Lung (tissue), 12 donors: ENCODE measurements around the gene THBD. TPM values are rescaled to one million over a fixed set of nuclear protein-coding genes. Genes with fewer than 3 reads are reported as not detected.

ENCODE experiments used
- ATAC-seq: fragments of 200-7000 bp; cut with Tn5 transposase; one replicate; pipeline ENCODE4 v1.9.1; 2020; ENCODE audit warnings: moderate number of reproducible peaks; ENCODE audit not compliant: insufficient read depth, low FRiP score
- DNase-seq, 3 donors: peaks; one replicate each; pipeline ENCODE4 v3.0.0-alpha.2; 2013 to 2017
- H3K27ac ChIP-seq, 2 donors: one replicate each; pipeline ENCODE4 v1.5.1; 2013; ENCODE audit warnings: mild to moderate bottlenecking in 2 of 2, moderate library complexity in 2 of 2, control low read depth in 1 of 2, inconsistent platforms in 1 of 2, low read depth in 1 of 2, low read length in 1 of 2
- H3K27me3 ChIP-seq, 3 donors: one replicate each; pipeline ENCODE4 v1.5.1; 2013; ENCODE audit warnings: low read length in 2 of 3; ENCODE audit not compliant: control insufficient read depth in 3 of 3, insufficient read depth in 3 of 3
- H3K36me3 ChIP-seq, 4 donors: one replicate each; pipeline ENCODE4 v1.5.1; 2013; ENCODE audit warnings: low read length in 4 of 4, mild to moderate bottlenecking in 1 of 4, moderate library complexity in 1 of 4; ENCODE audit not compliant: control insufficient read depth in 4 of 4, insufficient read depth in 4 of 4
- H3K4me1 ChIP-seq, 5 donors: one replicate each; pipeline ENCODE4 v1.5.1; 2013; ENCODE audit warnings: low read length in 5 of 5, mild to moderate bottlenecking in 2 of 5, moderate library complexity in 1 of 5; ENCODE audit not compliant: control insufficient read depth in 5 of 5, insufficient read depth in 5 of 5
- H3K4me3 ChIP-seq: one replicate; pipeline ENCODE4 v1.5.1; 2013; ENCODE audit warnings: mild to moderate bottlenecking, control low read depth, moderate library complexity
- H3K9ac ChIP-seq, 2 donors: one replicate each; pipeline ENCODE4 v1.5.1; 2013; ENCODE audit warnings: low read length in 2 of 2, control low read depth in 1 of 2; ENCODE audit not compliant: insufficient read depth in 1 of 2
- H3K9me3 ChIP-seq, 4 donors: one replicate each; pipeline ENCODE4 v1.5.1; 2013; ENCODE audit warnings: low read length in 3 of 4, mild to moderate bottlenecking in 1 of 4, moderate library complexity in 1 of 4; ENCODE audit not compliant: control insufficient read depth in 4 of 4, insufficient read depth in 3 of 4
- WGBS, 2 donors: extraction: QIAGEN DNeasy Blood & Tissue Kit; methylation state at CpG; one replicate each; pipeline ENCODE4 v1.1.7; 2013; 5-methylcytosine and 5-hydroxymethylcytosine counted together
- polyA plus RNA-seq, 2 donors: library from polyadenylated mRNA; stranded (reverse); fragments of 200-250 nt; gene quantifications; one replicate each; pipeline ENCODE4 v1.2.1, GENCODE V29; 2013
- total RNA-seq, 2 donors: library from RNA; depleted of rRNA in 1 of 2; stranded (reverse); fragments of >200 nt in 1 of 2; gene quantifications; one replicate each; pipeline ENCODE4 v1.2.1, GENCODE V29; 2014 to 2021
- TF ChIP-seq, protein P1 (sequence below): IDR thresholded peaks from 2 replicates; pipeline ENCODE4 v1.5.1; 2012; ENCODE audit warnings: mild to moderate bottlenecking; ENCODE audit errors: control extremely low read depth, extremely low read depth
- donor health status: control.
- donor health status: control.
- donor health status: Bipolar disorder and iron deficiency.
- donor health status: healthy.
- donor health status: DM: yes; HTN: yes; CAD: no.

THBD gene
- total and polyA plus RNA-seq, 4 donors = 23.6 to 101 (median 61.4) TPM

GRCh38 chr20:23065266-23066201 is 16.1 kb upstream of the THBD start:
- DNase-seq (no peak), ATAC-seq (no peak)
- no peak overlapping the region for H3K4me3 ChIP-seq
- TF ChIP-seq, protein P1, sequence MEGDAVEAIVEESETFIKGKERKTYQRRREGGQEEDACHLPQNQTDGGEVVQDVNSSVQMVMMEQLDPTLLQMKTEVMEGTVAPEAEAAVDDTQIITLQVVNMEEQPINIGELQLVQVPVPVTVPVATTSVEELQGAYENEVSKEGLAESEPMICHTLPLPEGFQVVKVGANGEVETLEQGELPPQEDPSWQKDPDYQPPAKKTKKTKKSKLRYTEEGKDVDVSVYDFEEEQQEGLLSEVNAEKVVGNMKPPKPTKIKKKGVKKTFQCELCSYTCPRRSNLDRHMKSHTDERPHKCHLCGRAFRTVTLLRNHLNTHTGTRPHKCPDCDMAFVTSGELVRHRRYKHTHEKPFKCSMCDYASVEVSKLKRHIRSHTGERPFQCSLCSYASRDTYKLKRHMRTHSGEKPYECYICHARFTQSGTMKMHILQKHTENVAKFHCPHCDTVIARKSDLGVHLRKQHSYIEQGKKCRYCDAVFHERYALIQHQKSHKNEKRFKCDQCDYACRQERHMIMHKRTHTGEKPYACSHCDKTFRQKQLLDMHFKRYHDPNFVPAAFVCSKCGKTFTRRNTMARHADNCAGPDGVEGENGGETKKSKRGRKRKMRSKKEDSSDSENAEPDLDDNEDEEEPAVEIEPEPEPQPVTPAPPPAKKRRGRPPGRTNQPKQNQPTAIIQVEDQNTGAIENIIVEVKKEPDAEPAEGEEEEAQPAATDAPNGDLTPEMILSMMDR = no peak
- 75 to 82% methylated on average over 9 of the region's 9 CpGs for WGBS, 2 donors
- H3K27ac ChIP-seq = no peak overlapping the region
- no peaks in the 10 kb centered on the region for H3K27me3 ChIP-seq
- peaks cover 0 to 2% (median 0%) of the 10 kb centered on the region in 4 donors for H3K36me3 ChIP-seq
- peaks cover 4 to 58% (median 20%) of the 10 kb centered on the region in 5 donors for H3K4me1 ChIP-seq
- H3K9me3 ChIP-seq = no peaks in the 10 kb centered on the region
- no peak overlapping the region for H3K9ac ChIP-seq

GRCh38 chr20:23063581-23063980 is 14.1 kb upstream of the THBD start:
- ATAC-seq (no peak), DNase-seq (no peak)
- H3K4me3 ChIP-seq = no peak overlapping the region
- peaks cover 0 to 2% (median 0%) of the 10 kb centered on the region in 4 donors for H3K36me3 ChIP-seq
- TF ChIP-seq, protein P1 = no peak
- H3K27me3 ChIP-seq = no peaks in the 10 kb centered on the region
- H3K27ac ChIP-seq = no peak overlapping the region
- H3K9me3 ChIP-seq = no peaks in the 10 kb centered on the region
- H3K4me1 ChIP-seq = peaks cover 8 to 77% (median 22%) of the 10 kb centered on the region in 5 donors
- 45 to 58% methylated on average over 2 of the region's 2 CpGs for WGBS, 2 donors
- no peak overlapping the region for H3K9ac ChIP-seq

DNA sequence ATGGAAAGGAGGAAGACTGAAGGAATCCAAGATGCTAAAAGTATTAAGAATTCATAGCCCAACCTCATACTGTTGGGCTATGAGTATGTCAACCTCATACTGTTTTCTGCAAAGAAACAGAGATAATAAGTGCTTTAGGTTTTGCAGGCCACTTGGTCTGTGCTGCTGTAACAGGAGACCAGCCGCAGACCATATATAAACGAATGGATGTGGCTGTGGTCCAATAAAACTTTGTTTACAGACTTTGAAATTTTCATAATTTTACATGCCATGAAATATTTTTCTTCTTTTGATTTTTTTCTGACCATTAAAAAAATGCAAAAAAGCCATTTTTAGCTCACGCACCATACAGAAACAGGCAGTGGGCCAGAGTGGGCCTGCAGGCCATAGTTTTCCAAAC is 13.7 kb upstream of the THBD start:
- peak in 1 of 3 donors; percentile 69 for DNase-seq
- WGBS, 2 donors = 76 to 84% methylated on average over 3 of the region's 3 CpGs
- Histone ChIP-seq H3K4me1 (peaks cover 8 to 81% (median 22%) of the 10 kb centered on the region in 5 donors), H3K4me3 (no peak overlapping the region), H3K9ac (no peak overlapping the region), H3K27me3 (no peaks in the 10 kb centered on the region), H3K9me3 (no peaks in the 10 kb centered on the region), H3K36me3 (peaks cover 0 to 2% (median 0%) of the 10 kb centered on the region in 4 donors), H3K27ac (no peak overlapping the region)
- TF ChIP-seq, protein P1 = no peak
- ATAC-seq = no peak
